SH-SY5Y (cell line): Measurements from ENCODE around the gene KIAA1755.

ENCODE experiments used
- GATA2 ChIP-seq: IDR thresholded peaks from 2 replicates; pipeline ENCODE4 v1.6.1; 2011; ENCODE audit warnings: mild to moderate bottlenecking, low read depth, low read length
- GATA3 ChIP-seq: IDR thresholded peaks from 2 replicates; pipeline ENCODE4 v1.6.1; 2011; ENCODE audit warnings: low read depth, mild to moderate bottlenecking, low read length, moderate library complexity

- TF ChIP-seq GATA2 (no peak), GATA3 (no peak)
Observed at GRCh38 chr20:38239441-38239840, 21.1 kb downstream of the KIAA1755 start.
